22Rv1 (cell line): ENCODE results near the gene MYO7B.

Source experiments
- H3K27ac ChIP-seq: fragments of 450-650 bp; 2 replicates; pipeline ENCODE4 v1.5.1; 2017
- CTCF ChIP-seq: fragments of 450-650 bp; IDR thresholded peaks from 2 replicates; pipeline ENCODE4 v1.5.1; 2017; ENCODE audit warnings: mild to moderate bottlenecking
- ZFX ChIP-seq: fragments of 450-650 bp; IDR thresholded peaks from 2 replicates; pipeline ENCODE4 v1.6.1; 2017; ENCODE audit warnings: antibody characterized with exemption, borderline replicate concordance

The MYO7B gene

DNA sequence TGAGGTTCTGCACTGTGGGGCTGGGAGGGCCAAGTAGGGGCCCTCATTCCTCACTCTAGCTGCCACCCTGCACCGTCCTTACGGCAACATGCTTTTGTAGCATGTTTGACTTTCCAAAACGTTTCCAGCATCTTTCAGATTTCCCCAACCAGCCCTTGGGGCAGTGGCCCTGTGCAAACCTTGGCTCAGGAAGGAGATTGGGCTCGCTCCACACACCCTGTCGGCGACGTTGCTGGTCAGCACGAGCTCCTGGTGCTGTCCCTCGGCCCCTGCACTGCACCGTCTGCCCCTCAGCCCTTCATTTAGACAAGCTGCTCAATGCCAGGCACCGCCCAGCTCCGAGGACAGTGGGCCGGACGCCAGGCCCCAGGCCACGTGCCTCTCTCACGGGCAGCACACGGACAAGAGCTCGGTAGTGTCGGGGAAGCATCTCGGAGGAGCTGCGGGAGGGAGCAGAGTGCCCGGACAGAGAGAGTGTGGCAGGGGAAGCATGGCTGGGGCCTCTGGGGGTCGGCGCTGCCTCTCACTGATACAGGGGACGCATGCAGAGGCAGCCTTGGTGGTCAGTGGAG, 117.4 kb downstream of the MYO7B start:
- TF ChIP-seq ZFX (no peak), CTCF (no peak)
- H3K27ac ChIP-seq: no peak overlapping the region

DNA sequence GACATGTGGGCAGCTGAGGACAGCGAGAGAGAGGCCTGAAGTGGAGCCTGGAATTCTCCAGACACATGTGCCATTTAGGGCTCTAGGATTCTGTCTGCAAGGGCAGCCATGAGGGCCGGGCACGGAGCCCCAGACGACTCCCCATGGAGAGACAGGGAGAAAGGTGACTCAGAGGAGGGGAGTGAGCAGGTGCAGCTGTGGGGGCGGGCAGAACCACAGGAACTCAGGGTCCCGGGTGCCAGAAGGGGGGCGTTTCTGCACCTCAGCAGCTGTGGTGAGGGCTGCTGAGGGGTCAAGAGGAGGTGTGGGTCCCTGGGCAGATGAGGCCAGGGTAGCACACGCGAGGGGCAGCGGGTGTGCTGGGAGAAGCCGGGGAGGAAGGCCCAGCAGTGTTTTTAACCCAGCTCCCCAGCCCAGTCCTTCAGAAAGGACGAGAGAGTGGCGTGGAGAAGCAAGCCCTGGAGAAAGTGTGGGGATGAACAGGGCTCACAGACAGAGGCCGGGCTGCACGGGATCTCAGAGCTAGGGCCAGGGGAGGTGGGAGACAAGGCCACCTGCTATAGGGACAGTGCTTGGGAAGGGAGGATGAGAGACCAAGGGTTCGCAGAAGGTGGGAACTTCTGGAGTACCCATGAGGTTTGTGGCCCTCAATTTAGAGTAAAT, 118.1 kb downstream of the MYO7B start:
- TF ChIP-seq ZFX (no peak), CTCF (no peak)
- H3K27ac ChIP-seq: no peak overlapping the region

DNA sequence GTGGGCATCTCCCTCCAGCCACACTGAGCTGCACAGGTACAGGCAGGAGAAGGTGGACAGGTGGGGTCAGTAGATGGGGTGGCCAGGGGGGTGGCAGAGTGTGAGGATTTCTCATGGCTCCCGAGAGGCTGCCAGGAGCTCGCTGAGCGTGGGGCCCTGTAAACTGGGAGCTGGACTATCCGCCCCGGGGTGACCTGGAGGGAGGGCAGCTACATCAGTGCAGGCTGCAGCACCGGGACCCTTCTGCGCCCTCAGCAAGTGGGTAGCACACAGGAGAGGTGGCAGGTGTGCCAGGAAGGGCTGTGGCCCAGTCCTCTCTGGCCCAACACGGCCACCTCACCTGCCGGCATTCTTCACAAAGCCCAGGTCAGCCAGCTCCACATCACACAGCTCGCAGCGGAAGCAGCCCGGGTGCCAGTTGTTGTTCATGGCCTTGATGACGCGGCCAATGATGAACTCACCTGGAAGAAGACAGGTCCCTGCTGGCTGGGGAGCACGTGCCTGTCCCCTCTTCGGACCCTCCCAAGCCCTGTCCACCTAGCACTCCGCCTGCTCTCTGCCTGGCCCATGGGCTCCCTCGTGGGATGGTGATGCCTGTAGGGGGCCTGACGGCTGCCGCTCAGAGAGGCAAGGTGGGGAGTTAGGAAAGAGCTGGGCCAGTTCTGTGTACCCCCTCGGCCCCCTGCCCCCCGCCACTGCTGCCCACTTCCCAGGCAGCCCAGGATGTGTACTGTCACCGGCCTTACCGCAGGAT, 118.8 kb downstream of the MYO7B start:
- no peak overlapping the region for H3K27ac ChIP-seq
- TF ChIP-seq ZFX (no peak), CTCF (no peak)

- no peak overlapping the region for H3K27ac ChIP-seq
- TF ChIP-seq ZFX: no peak
- TF ChIP-seq CTCF: no peak
Measured at GRCh38 chr2:127654838-127655175, 119.3 kb downstream of the MYO7B start.

DNA sequence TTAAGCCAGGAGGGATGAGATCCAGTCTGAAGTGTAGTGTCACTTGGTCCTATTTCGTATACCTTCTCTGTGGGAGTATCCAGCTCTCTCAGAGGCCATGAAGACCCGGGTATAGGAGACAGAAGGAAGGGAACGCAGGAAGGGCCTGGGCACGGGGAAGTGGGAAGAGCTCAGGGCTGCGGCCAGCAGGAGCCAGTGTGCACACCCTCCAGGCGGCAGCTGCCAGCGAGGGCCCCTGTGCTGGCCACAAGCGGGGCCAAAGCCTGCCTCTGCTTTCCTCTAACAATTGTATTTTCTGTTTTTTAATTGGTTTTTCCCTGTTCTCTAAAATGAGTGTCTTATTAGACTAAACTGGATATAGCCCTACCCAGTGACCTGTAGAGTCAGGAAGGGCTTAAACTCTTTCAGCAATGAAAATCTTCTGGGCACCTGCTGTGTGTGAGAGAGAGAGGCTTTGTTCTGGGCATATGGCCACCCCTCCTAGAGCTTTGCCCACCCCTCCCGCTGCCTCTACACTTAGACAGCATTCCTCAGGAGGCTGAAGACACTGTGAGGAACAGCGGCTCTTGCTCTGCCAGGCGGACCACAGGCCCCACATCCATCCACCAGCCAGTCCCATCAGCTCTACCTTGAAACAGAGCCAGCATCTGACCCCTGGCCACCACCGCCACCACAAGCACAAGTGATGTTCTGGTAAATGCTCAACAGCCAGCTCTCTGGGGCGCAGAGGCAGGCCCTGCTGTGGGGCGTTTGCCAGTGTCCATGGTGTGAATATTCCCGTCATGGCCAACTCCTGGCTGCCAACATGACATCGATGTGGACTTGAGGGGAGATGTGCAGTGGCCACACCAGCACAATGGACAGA, 120.0 kb downstream of the MYO7B start:
- H3K27ac ChIP-seq: no peak overlapping the region
- no peak for TF ChIP-seq CTCF
- TF ChIP-seq ZFX: no peak

DNA sequence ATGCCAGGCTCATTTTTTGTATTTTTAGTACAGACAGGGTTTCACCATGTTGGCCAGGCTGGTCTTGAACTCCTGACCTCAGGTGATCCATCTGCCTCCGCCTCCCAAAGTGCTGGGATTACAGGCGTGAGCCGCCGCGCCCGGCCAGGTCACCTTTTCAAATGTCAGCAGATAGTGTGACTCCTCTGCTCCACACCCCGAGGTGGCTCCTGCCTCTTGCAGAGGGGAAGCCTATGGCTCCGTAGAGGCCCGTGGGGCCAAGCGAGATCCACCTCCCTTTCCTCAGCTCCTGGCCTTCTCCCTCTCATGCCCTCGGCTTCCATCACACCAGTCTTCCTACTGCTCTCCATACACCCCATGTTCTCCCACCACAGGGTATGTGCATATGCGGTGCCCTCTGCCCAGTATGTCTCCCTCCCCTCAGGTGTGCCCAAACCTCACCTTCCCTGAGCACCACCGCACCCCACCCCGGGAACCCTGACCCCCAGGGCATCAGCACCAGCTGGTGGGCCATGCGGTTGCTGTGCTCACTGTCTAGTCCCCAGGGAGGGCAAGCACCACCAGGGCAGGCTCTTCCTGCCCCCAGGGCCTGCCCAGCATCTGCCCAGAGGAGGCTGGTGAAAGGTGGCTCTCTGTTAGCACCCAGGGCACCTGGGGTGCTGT, 121.2 kb downstream of the MYO7B start:
- no peak for TF ChIP-seq ZFX
- TF ChIP-seq CTCF: no peak
- no peak overlapping the region for H3K27ac ChIP-seq
